Measurements from ENCODE around the gene THAP2.

DNA sequence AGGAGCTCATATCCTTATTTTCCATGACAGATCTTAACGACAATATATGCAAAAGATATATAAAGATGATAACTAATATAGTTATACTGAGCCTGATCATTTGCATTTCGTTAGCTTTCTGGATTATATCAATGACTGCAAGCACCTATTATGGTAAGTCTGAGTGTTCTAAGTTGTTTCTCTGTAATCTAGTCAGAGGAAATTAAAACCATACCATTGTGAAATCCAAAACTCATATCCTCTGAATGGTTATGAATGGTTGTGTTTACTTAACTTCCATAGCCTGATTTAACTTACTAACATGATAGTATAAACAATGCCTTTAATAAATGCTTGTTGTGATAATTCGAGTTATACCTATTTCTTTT, 22.5 kb downstream of the THAP2 start:
- TF ChIP-seq POLR2A (IDR thresholded peaks at IDR 0.05; ENCODE audit: low read length) (no peak), GATA1 (IDR thresholded peaks at IDR 0.05; ENCODE audit: low read depth, low read length) (no peak)

All from erythroblast (primary cell).